Liver (tissue), 9 donors: ENCODE measurements around the gene FAM110D. TPM values are rescaled to one million over a fixed set of nuclear protein-coding genes. Genes with fewer than 3 reads are reported as not detected.

Experiments
- DNase-seq: peaks from one replicate; pipeline ENCODE4 v3.0.0-alpha.2; 2017; ENCODE audit warnings: low spot score
- H3K27ac ChIP-seq, 2 donors: one replicate each; pipeline ENCODE4 v1.7.0; 2013; ENCODE audit warnings: inconsistent platforms in 2 of 2, low read length in 2 of 2, control low read depth in 1 of 2, low read depth in 1 of 2, mild to moderate bottlenecking in 1 of 2
- H3K27me3 ChIP-seq, 4 donors: one replicate each; pipeline versions ENCODE4 v1.6.1 to v1.7.0; 2013; ENCODE audit warnings: low read length in 3 of 4, inconsistent platforms in 1 of 4, mild to moderate bottlenecking in 1 of 4, moderate library complexity in 1 of 4; ENCODE audit not compliant: control insufficient read depth in 4 of 4, insufficient read depth in 4 of 4
- H3K36me3 ChIP-seq, 4 donors: one replicate each; pipeline versions ENCODE4 v1.6.1 to v1.7.0; 2013; ENCODE audit warnings: low read length in 3 of 4, mild to moderate bottlenecking in 3 of 4, low read depth in 1 of 4, moderate library complexity in 1 of 4; ENCODE audit not compliant: control insufficient read depth in 4 of 4, insufficient read depth in 3 of 4
- H3K4me1 ChIP-seq, 4 donors: one replicate each; pipeline versions ENCODE4 v1.6.1 to v1.7.0; 2013; ENCODE audit warnings: low read length in 3 of 4, mild to moderate bottlenecking in 3 of 4, moderate library complexity in 1 of 4; ENCODE audit not compliant: control insufficient read depth in 4 of 4, insufficient read depth in 4 of 4
- H3K4me3 ChIP-seq, 3 donors: one replicate each; pipeline versions ENCODE4 v1.6.1 to v1.7.0; 2013; ENCODE audit warnings: low read length in 3 of 3, control low read depth in 1 of 3, low read depth in 1 of 3, mild to moderate bottlenecking in 1 of 3
- H3K9ac ChIP-seq, 2 donors: one replicate each; pipeline ENCODE4 v1.7.0; 2013; ENCODE audit warnings: low read length in 2 of 2, mild to moderate bottlenecking in 2 of 2, moderate library complexity in 2 of 2, control low read depth in 1 of 2, low read depth in 1 of 2
- H3K9me3 ChIP-seq, 4 donors: one replicate each; pipeline versions ENCODE4 v1.6.1 to v1.7.0; 2013; ENCODE audit warnings: low read length in 3 of 4; ENCODE audit not compliant: control insufficient read depth in 4 of 4
- ATF3 ChIP-seq: IDR thresholded peaks from 2 replicates; pipeline ENCODE4 v1.6.1; 2016; ENCODE audit warnings: antibody characterized with exemption
- EGR1 ChIP-seq, 2 donors: IDR thresholded peaks; 2 replicates each; pipeline ENCODE4 v1.6.1; 2016 to 2018; ENCODE audit warnings: antibody characterized with exemption in 2 of 2, low read depth in 2 of 2
- FOXA1 ChIP-seq: IDR thresholded peaks from 2 replicates; pipeline ENCODE4 v1.6.1; 2016; ENCODE audit warnings: antibody characterized with exemption
- FOXA2 ChIP-seq: IDR thresholded peaks from 2 replicates; pipeline ENCODE4 v1.6.1; 2016; ENCODE audit warnings: antibody characterized with exemption
- GABPA ChIP-seq, 2 donors: IDR thresholded peaks in 1 of 2; conservative IDR thresholded peaks in 1 of 2; 2 replicates each; pipeline ENCODE4 v1.6.1; 2016; ENCODE audit warnings: antibody characterized with exemption in 2 of 2, mild to moderate bottlenecking in 1 of 2, moderate library complexity in 1 of 2
- HNF4A ChIP-seq, 2 donors: conservative IDR thresholded peaks; 2 replicates each; pipeline ENCODE4 v1.6.1; 2016; ENCODE audit warnings: antibody characterized with exemption in 2 of 2, mild to moderate bottlenecking in 2 of 2
- HNF4G ChIP-seq: IDR thresholded peaks from 2 replicates; pipeline ENCODE4 v1.6.1; 2016; ENCODE audit warnings: antibody characterized with exemption
- JUND ChIP-seq, 2 donors: IDR thresholded peaks; 2 replicates each; pipeline ENCODE4 v1.6.1; 2016; ENCODE audit warnings: antibody characterized with exemption in 2 of 2
- RAD21 ChIP-seq, 2 donors: IDR thresholded peaks; 2 replicates each; pipeline ENCODE4 v1.6.1; 2016; ENCODE audit warnings: antibody characterized with exemption in 2 of 2, mild to moderate bottlenecking in 2 of 2
- REST ChIP-seq: IDR thresholded peaks from 2 replicates; pipeline ENCODE4 v1.6.1; 2016; ENCODE audit warnings: antibody characterized with exemption, mild to moderate bottlenecking
- RXRA ChIP-seq, 2 donors: IDR thresholded peaks; 2 replicates each; pipeline ENCODE4 v1.6.1; 2017 to 2018; ENCODE audit warnings: antibody characterized with exemption in 2 of 2, mild to moderate bottlenecking in 1 of 2
- SP1 ChIP-seq: IDR thresholded peaks from 2 replicates; pipeline ENCODE4 v1.6.1; 2018; ENCODE audit warnings: antibody characterized with exemption, mild to moderate bottlenecking
- TAF1 ChIP-seq: conservative IDR thresholded peaks from 2 replicates; pipeline ENCODE4 v1.6.1; 2016; ENCODE audit warnings: antibody characterized with exemption, mild to moderate bottlenecking
- YY1 ChIP-seq: IDR thresholded peaks from 2 replicates; pipeline ENCODE4 v1.6.1; 2016; ENCODE audit warnings: antibody characterized with exemption, mild to moderate bottlenecking
- WGBS: extraction: QIAGEN DNeasy Blood & Tissue Kit; methylation state at CpG from one replicate; pipeline ENCODE4 v1.1.7; 2013; 5-methylcytosine and 5-hydroxymethylcytosine counted together
- polyA plus RNA-seq, 2 donors: library from polyadenylated mRNA; stranded (reverse) in 1 of 2; unstranded in 1 of 2; fragments of 200-250 nt in 1 of 2; fragments of >200 nt in 1 of 2; fragmentation: Nextera tagmentation in 1 of 2; extraction: Ambion mirVana in 1 of 2; gene quantifications; one replicate each; pipeline versions ENCODE4 v1.2.1 to v1.2.3, GENCODE V29; 2013 to 2015
- total RNA-seq, 2 donors: library from RNA; depleted of rRNA; stranded (reverse); fragments of >200 nt; gene quantifications; one replicate each; pipeline ENCODE4 v1.2.3, GENCODE V29; 2014
- TF ChIP-seq, protein P1 (sequence below): IDR thresholded peaks from 2 replicates; pipeline ENCODE4 v1.6.1; 2016; ENCODE audit warnings: antibody characterized with exemption
- TF ChIP-seq, protein P2 (sequence below): IDR thresholded peaks from 2 replicates; pipeline ENCODE4 v1.6.1; 2016; ENCODE audit warnings: antibody characterized with exemption
- donor health status: healthy.
- donor health status: healthy.
- donor health status: healthy.
- donor health status: healthy.
- donor health status: healthy.

FAM110D gene
- total and polyA plus RNA-seq, 4 donors: 0.10 to 0.50 (median 0.27) TPM

- H3K27ac ChIP-seq: no peak overlapping the region
- WGBS: 88% methylated on average over 5 of the region's 5 CpGs
- no peak for DNase-seq
Measured at GRCh38 chr1:26210147-26210870, 51.4 kb downstream of the FAM110D start.

GRCh38 chr1:26212726-26213125, 53.8 kb downstream of the FAM110D start:
- Histone ChIP-seq H3K36me3 (no peaks in the 10 kb centered on the region), H3K9ac (no peak overlapping the region), H3K4me1 (no peaks in the 10 kb centered on the region), H3K9me3 (no peaks in the 10 kb centered on the region), H3K27ac (no peak overlapping the region), H3K4me3 (no peak overlapping the region), H3K27me3 (no peaks in the 10 kb centered on the region)
- no peak for DNase-seq
- TF ChIP-seq, protein P1, sequence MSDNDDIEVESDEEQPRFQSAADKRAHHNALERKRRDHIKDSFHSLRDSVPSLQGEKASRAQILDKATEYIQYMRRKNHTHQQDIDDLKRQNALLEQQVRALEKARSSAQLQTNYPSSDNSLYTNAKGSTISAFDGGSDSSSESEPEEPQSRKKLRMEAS: no peak
- TF ChIP-seq EGR1 (IDR thresholded peaks at IDR 0.05; ENCODE audit: low read depth in 2 of 2): no peak
- TF ChIP-seq GABPA (IDR thresholded peaks at IDR 0.05 in 1 of 2, conservative IDR thresholded peaks at IDR 0.05 in 1 of 2): no peak
- TF ChIP-seq SP1: no peak
- no peak for TF ChIP-seq FOXA2
- TF ChIP-seq TAF1: no peak
- no peak for TF ChIP-seq HNF4A (conservative IDR thresholded peaks at IDR 0.05)
- TF ChIP-seq JUND (IDR thresholded peaks at IDR 0.05): no peak
- TF ChIP-seq, protein P2, sequence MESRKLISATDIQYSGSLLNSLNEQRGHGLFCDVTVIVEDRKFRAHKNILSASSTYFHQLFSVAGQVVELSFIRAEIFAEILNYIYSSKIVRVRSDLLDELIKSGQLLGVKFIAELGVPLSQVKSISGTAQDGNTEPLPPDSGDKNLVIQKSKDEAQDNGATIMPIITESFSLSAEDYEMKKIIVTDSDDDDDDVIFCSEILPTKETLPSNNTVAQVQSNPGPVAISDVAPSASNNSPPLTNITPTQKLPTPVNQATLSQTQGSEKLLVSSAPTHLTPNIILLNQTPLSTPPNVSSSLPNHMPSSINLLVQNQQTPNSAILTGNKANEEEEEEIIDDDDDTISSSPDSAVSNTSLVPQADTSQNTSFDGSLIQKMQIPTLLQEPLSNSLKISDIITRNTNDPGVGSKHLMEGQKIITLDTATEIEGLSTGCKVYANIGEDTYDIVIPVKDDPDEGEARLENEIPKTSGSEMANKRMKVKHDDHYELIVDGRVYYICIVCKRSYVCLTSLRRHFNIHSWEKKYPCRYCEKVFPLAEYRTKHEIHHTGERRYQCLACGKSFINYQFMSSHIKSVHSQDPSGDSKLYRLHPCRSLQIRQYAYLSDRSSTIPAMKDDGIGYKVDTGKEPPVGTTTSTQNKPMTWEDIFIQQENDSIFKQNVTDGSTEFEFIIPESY: no peak
- no peak for TF ChIP-seq YY1
- no peak for TF ChIP-seq RXRA (IDR thresholded peaks at IDR 0.05)
- 88% methylated on average over 5 of the region's 5 CpGs for WGBS

More at GRCh38 chr1:26210147-26210870, 51.4 kb downstream of the FAM110D start:
- no peaks in the 10 kb centered on the region for H3K9me3 ChIP-seq
- H3K36me3 ChIP-seq: no peaks in the 10 kb centered on the region
- no peak overlapping the region for H3K9ac ChIP-seq
- TF ChIP-seq EGR1 (IDR thresholded peaks at IDR 0.05; ENCODE audit: low read depth in 2 of 2) (no peak), RXRA (IDR thresholded peaks at IDR 0.05) (no peak), JUND (IDR thresholded peaks at IDR 0.05) (no peak), RAD21 (IDR thresholded peaks at IDR 0.05) (no peak), HNF4A (conservative IDR thresholded peaks at IDR 0.05) (no peak)
- no peaks in the 10 kb centered on the region for H3K27me3 ChIP-seq
- H3K4me3 ChIP-seq: no peak overlapping the region
- H3K4me1 ChIP-seq: no peaks in the 10 kb centered on the region

DNA sequence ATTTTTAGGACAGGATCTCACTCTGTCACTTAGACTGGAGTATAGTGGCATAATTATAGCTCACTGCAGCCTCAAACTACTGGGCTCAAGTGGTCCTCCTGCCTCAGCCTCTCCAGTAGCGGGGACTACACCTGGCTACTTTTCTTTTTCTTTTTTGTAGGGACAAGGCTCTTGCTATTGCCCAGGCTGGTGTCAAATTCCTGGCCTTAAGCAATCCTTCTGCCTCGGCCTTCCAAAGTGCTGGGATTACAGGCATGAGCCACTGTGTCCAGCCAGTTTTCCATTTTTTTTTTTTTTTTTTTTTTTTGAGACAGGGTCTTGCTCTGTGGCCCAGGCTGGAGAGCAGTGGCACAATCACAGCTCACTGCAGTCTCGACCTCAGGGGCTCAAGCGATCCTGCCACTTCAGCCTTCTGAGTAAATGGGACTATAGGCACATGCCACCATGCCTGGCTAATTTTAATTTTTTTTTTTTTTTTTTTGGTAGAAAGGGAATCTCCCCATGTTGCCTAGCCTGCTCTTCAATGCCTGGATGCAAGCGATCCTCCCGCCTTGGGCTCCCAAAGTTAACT, 54.5 kb downstream of the FAM110D start:
- H3K9ac ChIP-seq: no peak overlapping the region
- H3K27me3 ChIP-seq: no peaks in the 10 kb centered on the region
- DNase-seq: no peak
- no peaks in the 10 kb centered on the region for H3K36me3 ChIP-seq
- no peak overlapping the region for H3K27ac ChIP-seq
- no peak overlapping the region for H3K4me3 ChIP-seq
- H3K4me1 ChIP-seq: no peaks in the 10 kb centered on the region
- H3K9me3 ChIP-seq: no peaks in the 10 kb centered on the region
- WGBS: 91% methylated on average over 6 of the region's 6 CpGs
- TF ChIP-seq SP1: no peak
- no peak for TF ChIP-seq HNF4G
- TF ChIP-seq EGR1 (IDR thresholded peaks at IDR 0.05; ENCODE audit: low read depth in 2 of 2): no peak
- TF ChIP-seq RAD21 (IDR thresholded peaks at IDR 0.05): no peak
- no peak for TF ChIP-seq YY1
- TF ChIP-seq, protein P1: no peak
- no peak for TF ChIP-seq FOXA2
- no peak for TF ChIP-seq REST
- TF ChIP-seq RXRA (IDR thresholded peaks at IDR 0.05): no peak
- TF ChIP-seq, protein P2: no peak
- TF ChIP-seq FOXA1: no peak
- no peak for TF ChIP-seq JUND (IDR thresholded peaks at IDR 0.05)
- no peak for TF ChIP-seq GABPA (IDR thresholded peaks at IDR 0.05 in 1 of 2, conservative IDR thresholded peaks at IDR 0.05 in 1 of 2)
- no peak for TF ChIP-seq TAF1
- TF ChIP-seq ATF3: no peak
